ENCODE measurements around the gene IFT172.
A peak's percentile ranks its signal among the peaks of the same experiment; 100 is the strongest.

The IFT172 gene

DNA sequence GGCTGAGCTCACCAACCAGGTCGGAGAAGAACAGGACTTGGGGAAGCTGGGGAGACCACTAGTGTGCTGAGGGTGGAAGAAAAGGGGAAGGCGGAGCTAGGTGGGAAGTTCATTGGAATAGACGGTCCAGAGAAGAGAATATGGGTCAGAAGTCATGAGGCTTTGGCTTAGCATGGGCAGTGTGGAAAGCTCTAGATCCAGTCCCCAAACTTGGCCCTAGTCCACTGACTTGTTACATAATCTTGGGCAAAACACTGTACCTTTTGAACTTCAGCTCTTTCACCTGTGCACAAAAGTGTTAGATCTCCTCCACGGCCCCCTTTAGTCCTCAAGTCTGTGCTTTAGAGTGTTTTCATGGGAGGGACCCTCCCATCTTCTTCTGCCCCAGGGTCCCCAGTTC, 17.8 kb upstream of the IFT172 start:
- Histone ChIP-seq H3K9me3 (ENCODE audit: control insufficient read depth, low read length) (no peaks in the 10 kb centered on the region), H3K27ac (ENCODE audit: insufficient read depth, low read length, poor library complexity, severe bottlenecking) (no peak overlapping the region), H3K36me3 (ENCODE audit: control insufficient read depth, insufficient read depth, low read length) (no peaks in the 10 kb centered on the region), H3K4me3 (ENCODE audit: insufficient read depth, low read depth, low read length, poor library complexity, severe bottlenecking) (no peak overlapping the region), H3K4me1 (ENCODE audit: control insufficient read depth, insufficient read depth, low read length, poor library complexity, severe bottlenecking) (no peaks in the 10 kb centered on the region), H3K27me3 (replicated peaks; ENCODE audit: control insufficient read depth, insufficient read depth, low read length, poor library complexity, severe bottlenecking) (no peaks in the 10 kb centered on the region)
- no peak for DNase-seq

GRCh38 chr2:27506587-27506986, 17.0 kb upstream of the IFT172 start:
- no peaks in the 10 kb centered on the region for H3K27me3 ChIP-seq (replicated peaks; ENCODE audit: control insufficient read depth, insufficient read depth, low read length, poor library complexity, severe bottlenecking)
- no peak overlapping the region for H3K4me3 ChIP-seq (ENCODE audit: insufficient read depth, low read depth, low read length, poor library complexity, severe bottlenecking)
- H3K9me3 ChIP-seq (ENCODE audit: control insufficient read depth, low read length): no peaks in the 10 kb centered on the region
- no peak overlapping the region for H3K27ac ChIP-seq (ENCODE audit: insufficient read depth, low read length, poor library complexity, severe bottlenecking)
- no peaks in the 10 kb centered on the region for H3K4me1 ChIP-seq (ENCODE audit: control insufficient read depth, insufficient read depth, low read length, poor library complexity, severe bottlenecking)
- no peak for DNase-seq
- H3K36me3 ChIP-seq (ENCODE audit: control insufficient read depth, insufficient read depth, low read length): no peaks in the 10 kb centered on the region

DNA sequence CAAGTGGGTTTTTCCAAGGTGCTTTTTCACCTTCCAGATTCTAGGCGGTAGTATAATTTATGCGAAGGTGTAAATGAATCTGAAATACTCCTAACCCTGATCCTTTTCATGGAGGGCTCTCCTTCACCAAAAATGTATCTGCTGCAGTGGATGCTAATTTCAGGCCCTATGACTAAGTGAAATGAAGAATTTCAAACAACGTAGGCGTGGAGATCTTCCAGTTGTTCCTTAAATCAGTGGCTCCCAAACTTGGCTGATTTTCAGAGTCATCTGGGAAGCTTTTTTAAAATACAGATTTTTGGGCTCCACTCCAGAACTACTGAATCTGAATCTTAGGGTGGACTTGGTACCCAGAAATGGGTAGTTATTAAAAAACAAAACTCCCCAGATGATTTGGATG, 12.6 kb upstream of the IFT172 start:
- Histone ChIP-seq H3K27ac (ENCODE audit: insufficient read depth, low read length, poor library complexity, severe bottlenecking) (no peak overlapping the region), H3K27me3 (replicated peaks; ENCODE audit: control insufficient read depth, insufficient read depth, low read length, poor library complexity, severe bottlenecking) (peaks cover 3% of the 10 kb centered on the region), H3K9me3 (ENCODE audit: control insufficient read depth, low read length) (no peaks in the 10 kb centered on the region), H3K4me3 (ENCODE audit: insufficient read depth, low read depth, low read length, poor library complexity, severe bottlenecking) (no peak overlapping the region), H3K4me1 (ENCODE audit: control insufficient read depth, insufficient read depth, low read length, poor library complexity, severe bottlenecking) (no peaks in the 10 kb centered on the region), H3K36me3 (ENCODE audit: control insufficient read depth, insufficient read depth, low read length) (no peaks in the 10 kb centered on the region)
- DNase-seq: no peak

GRCh38 chr2:27501042-27501441, 11.5 kb upstream of the IFT172 start:
- no peak for DNase-seq
- no peak overlapping the region for H3K27ac ChIP-seq (ENCODE audit: insufficient read depth, low read length, poor library complexity, severe bottlenecking)
- no peak overlapping the region for H3K4me3 ChIP-seq (ENCODE audit: insufficient read depth, low read depth, low read length, poor library complexity, severe bottlenecking)
- no peaks in the 10 kb centered on the region for H3K36me3 ChIP-seq (ENCODE audit: control insufficient read depth, insufficient read depth, low read length)
- peaks cover 8% of the 10 kb centered on the region for H3K27me3 ChIP-seq (replicated peaks; ENCODE audit: control insufficient read depth, insufficient read depth, low read length, poor library complexity, severe bottlenecking)
- no peaks in the 10 kb centered on the region for H3K4me1 ChIP-seq (ENCODE audit: control insufficient read depth, insufficient read depth, low read length, poor library complexity, severe bottlenecking)
- no peaks in the 10 kb centered on the region for H3K9me3 ChIP-seq (ENCODE audit: control insufficient read depth, low read length)

DNA sequence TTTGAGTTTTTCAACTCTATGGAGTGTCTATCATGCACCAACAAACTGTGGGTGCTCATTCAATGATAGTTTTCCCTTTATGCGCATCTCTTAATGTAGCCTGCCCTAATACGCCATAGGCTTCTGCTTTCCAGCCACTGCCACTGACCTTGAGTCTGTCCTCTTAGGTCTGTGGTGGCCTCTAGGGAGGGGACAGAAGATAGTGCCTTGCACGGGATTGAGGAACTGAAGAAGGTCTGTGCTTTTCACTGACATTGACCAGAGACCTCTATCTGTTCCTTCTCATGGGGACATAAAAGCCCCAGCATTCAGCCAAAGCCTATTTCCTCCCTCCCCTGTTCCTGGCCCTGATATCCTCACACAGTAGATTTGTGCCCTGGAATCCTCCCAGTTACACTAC, 9.4 kb upstream of the IFT172 start:
- peaks cover 27% of the 10 kb centered on the region for H3K27me3 ChIP-seq (replicated peaks; ENCODE audit: control insufficient read depth, insufficient read depth, low read length, poor library complexity, severe bottlenecking)

DNA sequence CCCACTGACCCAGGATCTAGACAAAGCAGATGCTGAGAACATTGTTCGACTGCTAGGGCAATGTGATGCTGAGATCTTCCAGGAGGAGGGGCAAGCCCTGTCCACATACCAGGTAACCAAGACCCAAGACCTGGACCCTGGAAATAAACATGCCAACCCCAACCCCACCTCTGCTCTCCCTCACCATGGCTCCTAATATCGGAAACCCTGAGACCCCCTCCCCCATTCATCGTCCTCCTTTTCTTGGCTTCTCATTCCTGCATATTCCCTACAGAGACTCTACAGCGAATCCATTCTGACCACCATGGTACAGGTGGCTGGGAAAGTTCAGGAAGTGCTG, 7.7 kb upstream of the IFT172 start:
- Histone ChIP-seq H3K27me3 (replicated peaks; ENCODE audit: control insufficient read depth, insufficient read depth, low read length, poor library complexity, severe bottlenecking) (peaks cover 31% of the 10 kb centered on the region), H3K4me1 (ENCODE audit: control insufficient read depth, insufficient read depth, low read length, poor library complexity, severe bottlenecking) (peaks cover 12% of the 10 kb centered on the region), H3K27ac (ENCODE audit: insufficient read depth, low read length, poor library complexity, severe bottlenecking) (no peak overlapping the region), H3K4me3 (ENCODE audit: insufficient read depth, low read depth, low read length, poor library complexity, severe bottlenecking) (no peak overlapping the region), H3K36me3 (ENCODE audit: control insufficient read depth, insufficient read depth, low read length) (no peaks in the 10 kb centered on the region), H3K9me3 (ENCODE audit: control insufficient read depth, low read length) (no peaks in the 10 kb centered on the region)
- no peak for DNase-seq

More for the DNA sequence above, 9.4 kb upstream of the IFT172 start:
- no peak for DNase-seq
- no peaks in the 10 kb centered on the region for H3K36me3 ChIP-seq (ENCODE audit: control insufficient read depth, insufficient read depth, low read length)
- no peaks in the 10 kb centered on the region for H3K9me3 ChIP-seq (ENCODE audit: control insufficient read depth, low read length)
- H3K4me3 ChIP-seq (ENCODE audit: insufficient read depth, low read depth, low read length, poor library complexity, severe bottlenecking): no peak overlapping the region
- H3K27ac ChIP-seq (ENCODE audit: insufficient read depth, low read length, poor library complexity, severe bottlenecking): no peak overlapping the region
- H3K4me1 ChIP-seq (ENCODE audit: control insufficient read depth, insufficient read depth, low read length, poor library complexity, severe bottlenecking): peaks cover 12% of the 10 kb centered on the region

- H3K4me3 ChIP-seq (ENCODE audit: insufficient read depth, low read depth, low read length, poor library complexity, severe bottlenecking): no peak within 1 kb of the TSS
- no peak for DNase-seq
- H3K4me1 ChIP-seq (ENCODE audit: control insufficient read depth, insufficient read depth, low read length, poor library complexity, severe bottlenecking): peaks cover 12% of the 10 kb centered on the region
- peaks cover 31% of the 10 kb centered on the region for H3K27me3 ChIP-seq (replicated peaks; ENCODE audit: control insufficient read depth, insufficient read depth, low read length, poor library complexity, severe bottlenecking)
- H3K9me3 ChIP-seq (ENCODE audit: control insufficient read depth, low read length): no peaks in the 10 kb centered on the region
- no peak within 1 kb of the TSS for H3K27ac ChIP-seq (ENCODE audit: insufficient read depth, low read length, poor library complexity, severe bottlenecking)
- no peaks in the 10 kb centered on the region for H3K36me3 ChIP-seq (ENCODE audit: control insufficient read depth, insufficient read depth, low read length)
These were observed 7.1 kb upstream of the IFT172 start, which contains the start of gene GCKR for GRCh38 chr2:27496357-27497287. Gene GCKR (plus strand): TSS chr2:27496839. CDS start chr2:27496905, 66 bp downstream.

DNA sequence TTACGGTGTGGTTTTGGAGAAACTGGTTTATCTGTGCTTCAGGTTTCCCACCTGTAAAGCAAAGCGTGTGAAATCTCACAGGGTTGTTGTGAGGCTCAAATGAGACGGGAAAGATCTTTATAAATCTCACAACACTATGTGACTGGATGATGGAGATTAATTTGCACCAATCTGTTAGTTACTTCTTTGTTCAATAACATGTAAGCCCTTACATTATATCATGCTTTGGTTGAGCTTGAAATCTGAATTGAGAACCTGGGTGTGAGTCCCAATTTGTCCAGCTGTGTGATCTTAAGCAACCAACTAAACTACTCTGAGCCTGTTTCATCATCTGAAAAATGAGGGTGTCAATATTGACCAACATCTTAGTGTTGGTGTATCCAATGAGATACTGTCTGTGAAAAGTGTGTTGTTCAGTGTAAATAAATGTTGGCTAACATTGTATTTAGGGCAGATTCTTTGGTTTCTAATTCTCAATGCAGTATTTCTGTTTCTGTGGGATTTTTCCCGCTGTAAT, 6.4 kb upstream of the IFT172 start:
- Histone ChIP-seq H3K4me1 (ENCODE audit: control insufficient read depth, insufficient read depth, low read length, poor library complexity, severe bottlenecking) (peaks cover 12% of the 10 kb centered on the region), H3K9me3 (ENCODE audit: control insufficient read depth, low read length) (no peaks in the 10 kb centered on the region), H3K36me3 (ENCODE audit: control insufficient read depth, insufficient read depth, low read length) (no peaks in the 10 kb centered on the region), H3K4me3 (ENCODE audit: insufficient read depth, low read depth, low read length, poor library complexity, severe bottlenecking) (no peak overlapping the region), H3K27me3 (replicated peaks; ENCODE audit: control insufficient read depth, insufficient read depth, low read length, poor library complexity, severe bottlenecking) (peaks cover 31% of the 10 kb centered on the region), H3K27ac (ENCODE audit: insufficient read depth, low read length, poor library complexity, severe bottlenecking) (no peak overlapping the region)
- no peak for DNase-seq

- Histone ChIP-seq H3K4me1 (ENCODE audit: control insufficient read depth, insufficient read depth, low read length, poor library complexity, severe bottlenecking) (peaks cover 14% of the 10 kb centered on the region), H3K27ac (ENCODE audit: insufficient read depth, low read length, poor library complexity, severe bottlenecking) (no peak within 1 kb of the TSS), H3K36me3 (ENCODE audit: control insufficient read depth, insufficient read depth, low read length) (no peaks in the 10 kb centered on the region), H3K9me3 (ENCODE audit: control insufficient read depth, low read length) (no peaks in the 10 kb centered on the region), H3K4me3 (ENCODE audit: insufficient read depth, low read depth, low read length, poor library complexity, severe bottlenecking) (peak within 1 kb of the TSS; percentile 42), H3K27me3 (replicated peaks; ENCODE audit: control insufficient read depth, insufficient read depth, low read length, poor library complexity, severe bottlenecking) (peaks cover 31% of the 10 kb centered on the region)
- DNase-seq: peak in 1 of 3 donors; percentile 10
These were observed 5.5 kb upstream of the IFT172 start, which contains the start of gene FNDC4 for GRCh38 chr2:27494944-27495554. Gene FNDC4 (minus strand): TSS chr2:27495200. CDS start chr2:27494679, 521 bp downstream.

Data from effector memory CD4-positive, alpha-beta T cell (primary cell).